HepG2 (cell line): ENCODE data around the gene CDH19. TPM values are rescaled to one million over a fixed set of nuclear protein-coding genes. Genes with fewer than 3 reads are reported as not detected.

Experiments
- ATAC-seq: fragments of 200-7000 bp; cut with Tn5 transposase; 3 replicates; pipeline ENCODE4 v1.9.1; 2020; ENCODE audit warnings: mild to moderate bottlenecking, moderate library complexity
- BruUV-seq: library from RNA; stranded (reverse); fragments of 400-500 nt; replicated peaks from 2 replicates; lab custom pipeline; 2021; lab: Mats Ljungman, UMichigan
- CTCF ChIA-PET: fragments of 300-600 bp; formaldehyde crosslinking; extraction: SDS; loops from one replicate; lab custom pipeline; 2021; ENCODE audit warnings: low total read pairs, inconsistent platforms, low intra/inter-chr PET ratio; lab: Yijun Ruan, JAX
- POLR2A ChIA-PET: fragments of 350-600 bp; sonication (Branson Sonifier 250); formaldehyde crosslinking; loops from one replicate; lab custom pipeline; 2020; ENCODE audit warnings: antibody characterized with exemption, inconsistent platforms; lab: Yijun Ruan, JAX
- DNase-seq: peaks from one replicate; pipeline ENCODE4 v3.0.0-alpha.2; 2015; ENCODE audit warnings: low spot score
- FAIRE-seq: peaks from 3 replicates; lab custom pipeline; 2011; peaks lifted over from hg19 to GRCh38; lab: Jason Lieb, UNC
- H2AFZ ChIP-seq: one replicate; pipeline ENCODE4 v1.6.1; 2011; ENCODE audit warnings: low read length, inconsistent platforms
- H3K27ac ChIP-seq: fragments of 300-600 bp; 3 replicates; pipeline ENCODE4 v1.8.0; 2011; ENCODE audit warnings: mixed run types, mild to moderate bottlenecking, mixed read lengths, low read length, inconsistent platforms; ENCODE audit not compliant: insufficient read depth; ENCODE audit errors: extremely low read length
- H3K27me3 ChIP-seq, 2 experiments: fragments of 200-600 bp in 1 of 2; 2 replicates in 1 of 2; 3 replicates in 1 of 2; pipeline versions ENCODE4 v1.6.0 to v1.8.0; 2011; ENCODE audit warnings: low read length in 2 of 2, mild to moderate bottlenecking in 2 of 2, moderate library complexity in 2 of 2, inconsistent platforms in 1 of 2; ENCODE audit not compliant: insufficient read depth in 2 of 2, control insufficient read depth in 1 of 2
- H3K36me3 ChIP-seq, 2 experiments: fragments of 200-600 bp in 1 of 2; replicated peaks in 1 of 2; 2 replicates in 1 of 2; 3 replicates in 1 of 2; pipeline versions ENCODE4 v1.5.1 to v1.8.0; 2011; ENCODE audit warnings: low read length in 2 of 2, inconsistent platforms in 1 of 2; ENCODE audit not compliant: insufficient read depth in 2 of 2, control insufficient read depth in 1 of 2
- H3K4me1 ChIP-seq: 2 replicates; pipeline ENCODE4 v1.5.1; 2012; ENCODE audit warnings: low read length, inconsistent platforms; ENCODE audit not compliant: insufficient read depth
- H3K4me2 ChIP-seq: 2 replicates; pipeline ENCODE4 v1.6.0; 2011; ENCODE audit warnings: low read depth, low read length, inconsistent platforms
- H3K4me3 ChIP-seq, 3 experiments: fragments of 200-600 bp in 1 of 3; sonication (generic), shearing (Covaris generic) in 1 of 3; replicated peaks in 1 of 3; 2 replicates each; pipeline ENCODE4 v1.5.1; 2011 to 2016; ENCODE audit warnings: low read length in 3 of 3, inconsistent platforms in 2 of 3, low read depth in 2 of 3, mild to moderate bottlenecking in 2 of 3, control low read depth in 1 of 3, mixed read lengths in 1 of 3; ENCODE audit not compliant: insufficient read depth in 1 of 3
- H3K79me2 ChIP-seq: one replicate; pipeline ENCODE4 v1.6.1; 2011; ENCODE audit warnings: low read length, inconsistent platforms; ENCODE audit not compliant: insufficient read depth
- H3K9ac ChIP-seq: 2 replicates; pipeline ENCODE4 v1.6.0; 2011; ENCODE audit warnings: mild to moderate bottlenecking, low read depth, low read length, inconsistent platforms; ENCODE audit not compliant: insufficient read depth
- H3K9me3 ChIP-seq: 2 replicates; pipeline ENCODE4 v1.5.1; 2012; ENCODE audit warnings: mild to moderate bottlenecking, low read length
- H4K20me1 ChIP-seq: 2 replicates; pipeline ENCODE4 v1.6.0; 2011; ENCODE audit warnings: inconsistent platforms, mild to moderate bottlenecking, low read length, moderate library complexity; ENCODE audit not compliant: insufficient read depth
- FOXA3 ChIP-seq: IDR thresholded peaks from 2 replicates; pipeline ENCODE4 v1.6.1; 2016; ENCODE audit warnings: missing genetic modification reagents, missing compliant biosample characterization
- HES4 ChIP-seq: sonication (generic); formaldehyde crosslinking; IDR thresholded peaks from 2 replicates; pipeline ENCODE4 v1.9.0; 2021; ENCODE audit warnings: mild to moderate bottlenecking, missing genetic modification reagents, borderline replicate concordance
- KDM3A ChIP-seq: IDR thresholded peaks from 2 replicates; pipeline ENCODE4 v1.6.1; 2018; ENCODE audit warnings: low read depth, missing compliant biosample characterization
- MAFF ChIP-seq: IDR thresholded peaks from 2 replicates; pipeline ENCODE4 v1.6.1; 2011; ENCODE audit warnings: low read depth, low read length, improper control_type of control experiment
- MAFK ChIP-seq, 2 experiments: IDR thresholded peaks in 1 of 2; conservative IDR thresholded peaks in 1 of 2; 2 replicates each; pipeline ENCODE4 v1.6.1; 2011; ENCODE audit warnings: improper control_type of control experiment in 2 of 2, low read length in 2 of 2
- MTA3 ChIP-seq: sonication (generic); formaldehyde crosslinking; IDR thresholded peaks from 2 replicates; pipeline ENCODE4 v1.4.0; 2020; ENCODE audit warnings: missing genetic modification reagents
- PRDM15 ChIP-seq: sonication (generic); formaldehyde crosslinking; IDR thresholded peaks from 2 replicates; pipeline ENCODE4 v1.4.0; 2020; ENCODE audit warnings: missing genetic modification reagents
- SMC3 ChIP-seq: IDR thresholded peaks from 2 replicates; pipeline ENCODE4 v1.6.1; 2011; ENCODE audit warnings: low read length, improper control_type of control experiment
- SPEN ChIP-seq: sonication (generic); formaldehyde crosslinking; IDR thresholded peaks from 2 replicates; pipeline ENCODE4 v1.5.1; 2020; ENCODE audit warnings: low read depth, mild to moderate bottlenecking, missing genetic modification reagents
- STAG1 ChIP-seq: sonication (generic); formaldehyde crosslinking; IDR thresholded peaks from 2 replicates; pipeline ENCODE4 v1.4.0; 2020; ENCODE audit warnings: missing genetic modification reagents
- ZKSCAN5 ChIP-seq: sonication (generic); formaldehyde crosslinking; IDR thresholded peaks from 2 replicates; pipeline ENCODE4 v1.5.1; 2020; ENCODE audit warnings: mild to moderate bottlenecking, missing genetic modification reagents
- ZNF574 ChIP-seq: sonication (generic); formaldehyde crosslinking; IDR thresholded peaks from 2 replicates; pipeline ENCODE4 v1.4.0; 2020; ENCODE audit warnings: missing genetic modification reagents
- ZNF660 ChIP-seq: sonication (generic); formaldehyde crosslinking; IDR thresholded peaks from 2 replicates; pipeline ENCODE4 v1.5.1; 2020; ENCODE audit warnings: mild to moderate bottlenecking, low read depth, missing genetic modification reagents, borderline replicate concordance
- WGBS: methylation state at CpG from one replicate; pipeline ENCODE4 v1.1.6; 2017; ENCODE audit warnings: low lambda C conversion rate; 5-methylcytosine and 5-hydroxymethylcytosine counted together
- in situ Hi-C: cut with HindIII; loops from 2 replicates; pipeline ENCODE4 v1.10.0; 2017; ENCODE audit warnings: low pct_unique_long_range_greater_than_20kb; ENCODE audit not compliant: extremely low pct_ligation_motif_present
- intact Hi-C: fragments of 100-400 bp; cut with micrococcal nuclease; formaldehyde crosslinking; loops from one replicate; pipeline ENCODE4 v1.10.0; 2022; ENCODE audit not compliant: unreplicated experiment
- polyA plus RNA-seq, 8 experiments: library from polyadenylated mRNA; depleted of rRNA in 3 of 8; stranded (reverse) in 7 of 8; unstranded in 1 of 8; fragments of >200 nt; fragmentation: Illumina TruSeq in 4 of 8; extraction: Trizol in 4 of 8; gene quantifications; 2 replicates each; pipeline versions ENCODE4 v1.2.1 to v1.2.3, GENCODE V29; 2011 to 2016; ENCODE audit warnings: low read depth in 4 of 8, missing spikeins in 1 of 8, mixed read lengths in 1 of 8; ENCODE audit not compliant: insufficient read depth in 1 of 8
- total RNA-seq, 5 experiments: library from RNA; depleted of rRNA; stranded (reverse); fragments of >200 nt; fragmentation: Illumina TruSeq; extraction: Trizol; gene quantifications; 2 replicates each; pipeline ENCODE4 v1.2.3, GENCODE V29; 2016; ENCODE audit warnings: low read depth in 1 of 5

CDH19 gene
- total and polyA plus RNA-seq, 2 of the 13 experiments (the other 11 are each of a cell fraction or from before 2014, with no cell fraction given): not detected

GRCh38 chr18:66562279-66562678 is 41.6 kb downstream of the CDH19 start:
- H3K36me3 ChIP-seq: no peaks in the 10 kb centered on the region
- intact Hi-C loops: no loop called here
- no peak overlapping the region for H3K4me3 ChIP-seq
- in situ Hi-C loops: loop anchor here (25.0 kb wide), 1 partner anchor 625 kb away; no protein-coding TSS in a partner anchor
- DNase-seq: no peak
- BruUV-seq: no TSS peak
- H4K20me1 ChIP-seq: no peaks in the 10 kb centered on the region
- H3K9ac ChIP-seq: no peak overlapping the region
- ChIA-PET POLR2A (no interaction called here), CTCF (no interaction called here)
- no peak for FAIRE-seq
- H3K79me2 ChIP-seq: no peaks in the 10 kb centered on the region
- ATAC-seq: no peak
- H3K27ac ChIP-seq: no peak overlapping the region
- no peak for TF ChIP-seq SPEN (CRISPR knock-in tag)
- TF ChIP-seq, all 625 proteins: peak for 0
- Histone ChIP-seq H3K9me3 (no peaks in the 10 kb centered on the region), H3K4me2 (no peak overlapping the region), H3K4me1 (no peaks in the 10 kb centered on the region), H3K27me3 (no peaks in the 10 kb centered on the region), H2AFZ (no peak overlapping the region)
- WGBS: 4% methylated on average over 5 of the region's 6 CpGs

- DNase-seq: peak; percentile 34
- peak; percentile 71 for ATAC-seq
- FAIRE-seq: no peak
- H3K36me3 ChIP-seq: no peaks in the 10 kb centered on the region
- WGBS: under 1% methylated on average over 4 of the region's 4 CpGs
- H3K4me3 ChIP-seq: no peak overlapping the region
- no peak overlapping the region for H3K9ac ChIP-seq
- no TSS peak for BruUV-seq
- H3K27ac ChIP-seq: no peak overlapping the region
- ChIA-PET POLR2A (no interaction called here), CTCF (interaction anchor here (0.9 to 1.4 kb wide), 2 partner anchors 56 to 189 kb away, joined by 3 to 8 read pairs; no protein-coding TSS in a partner anchor)
- in situ Hi-C loops (loop anchor here (25.0 kb wide), 1 partner anchor 627 kb away; no protein-coding TSS in a partner anchor), intact Hi-C loops (loop anchor here (1.0 to 2.0 kb wide), 3 partner anchors 56 to 641 kb away; no protein-coding TSS in a partner anchor)
- no peaks in the 10 kb centered on the region for H3K27me3 ChIP-seq
- no peaks in the 10 kb centered on the region for H3K4me1 ChIP-seq
- no peaks in the 10 kb centered on the region for H4K20me1 ChIP-seq
- H3K79me2 ChIP-seq: no peaks in the 10 kb centered on the region
- no peaks in the 10 kb centered on the region for H3K9me3 ChIP-seq
- no peak overlapping the region for H2AFZ ChIP-seq
- H3K4me2 ChIP-seq: no peak overlapping the region
- TF ChIP-seq MAFF (peak; percentile 99), STAG1 (peak; percentile 46), PRDM15 (CRISPR knock-in tag) (no peak), FOXA3 (CRISPR knock-in tag) (no peak), ZNF574 (no peak), KDM3A (CRISPR knock-in tag) (no peak), MAFK (conservative IDR thresholded peaks at IDR 0.05 in 1 of 2, IDR thresholded peaks at IDR 0.05 in 1 of 2; ENCODE audit: low read length in 2 of 2) (peak; percentile 99), HES4 (CRISPR knock-in tag) (no peak), ZKSCAN5 (no peak), SMC3 (peak; percentile 66), ZNF660 (no peak), MTA3 (no peak)
Observed at GRCh38 chr18:66560094-66560493, 43.8 kb downstream of the CDH19 start.
